SW480 (cell line): Measurements from ENCODE around the gene NUTF2.
"Not testable (repeated sequence)": the region's sequence is repeated elsewhere in the genome, so short reads cannot be mapped to it uniquely, and the experiment has no call there.

Experiments
- DNase-seq: peaks from one replicate; pipeline ENCODE4 v3.0.0-alpha.2; 2016; ENCODE audit warnings: low spot score

Gene NUTF2

GRCh38 chr16:67846320-67847063, at the start of gene NUTF2:
Gene NUTF2 (plus strand): TSS chr16:67846933. CDS start chr16:67865131, 18,198 bp downstream.
- peak; percentile 91 for DNase-seq

DNA sequence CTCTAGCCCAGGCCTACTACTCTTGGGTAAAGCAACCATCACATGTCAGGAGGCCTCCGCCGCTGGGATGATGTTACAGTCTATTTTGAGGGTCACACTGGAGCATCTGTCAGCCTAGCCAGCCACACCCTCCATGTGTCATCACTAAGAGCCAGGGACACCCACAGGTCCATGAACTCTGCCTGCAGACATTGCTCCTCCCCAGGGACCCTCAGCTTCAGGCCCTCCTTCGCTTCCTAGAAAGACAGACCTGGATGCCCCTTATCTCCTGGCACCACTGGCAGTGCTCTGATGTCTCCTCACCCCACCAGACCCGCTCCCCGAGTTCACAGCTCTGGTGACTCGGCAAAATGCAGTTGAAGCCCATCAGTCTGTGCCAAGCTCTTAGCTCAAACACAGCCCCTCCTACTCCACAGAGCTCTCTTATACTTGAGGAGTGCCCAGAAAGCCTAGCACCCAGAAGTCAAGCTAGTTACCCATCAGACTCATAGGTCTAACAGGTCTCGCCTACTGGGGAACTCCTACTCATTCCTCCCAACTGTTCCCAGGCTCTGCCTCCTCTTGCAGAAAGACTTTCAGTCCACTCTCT, 46.3 kb upstream of the NUTF2 start:
- no peak for DNase-seq

GRCh38 chr16:67801241-67801640, 45.5 kb upstream of the NUTF2 start:
- no peak for DNase-seq

GRCh38 chr16:67801883-67802282, 44.9 kb upstream of the NUTF2 start:
- no peak for DNase-seq

GRCh38 chr16:67803894-67804293, 42.8 kb upstream of the NUTF2 start:
- no peak for DNase-seq

DNA sequence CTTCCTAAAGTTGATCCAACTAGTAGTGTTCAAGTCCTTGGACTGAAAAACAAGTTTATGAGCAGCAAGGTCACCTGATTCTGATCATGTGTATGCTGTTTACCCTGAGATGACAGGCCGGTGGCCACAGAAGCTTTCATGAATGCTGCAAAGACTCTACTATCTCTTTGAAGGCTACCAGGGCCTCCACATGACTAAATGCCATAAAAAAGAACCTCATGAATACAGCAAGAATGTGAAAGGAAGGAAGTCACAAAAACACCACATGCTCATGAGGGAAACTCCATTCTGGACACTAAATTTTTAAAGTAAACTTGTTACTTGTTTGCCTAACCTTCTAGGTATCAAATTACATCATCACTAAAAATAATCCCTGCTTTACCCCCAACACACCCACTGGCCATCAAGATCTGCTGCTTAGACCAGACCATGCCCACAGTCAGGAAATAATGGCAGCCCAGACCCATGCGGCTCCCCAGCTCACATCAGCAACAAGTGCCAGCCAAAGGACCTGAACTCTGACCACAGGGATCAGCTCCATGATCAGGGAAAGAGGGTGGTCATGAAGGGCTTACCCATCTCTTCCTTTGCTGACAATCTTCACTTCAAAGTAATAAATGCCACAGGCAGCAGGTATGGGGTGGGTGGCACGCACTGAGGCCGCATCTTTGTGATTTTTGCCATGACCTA, 41.7 kb upstream of the NUTF2 start:
- DNase-seq: peak; percentile 9

DNA sequence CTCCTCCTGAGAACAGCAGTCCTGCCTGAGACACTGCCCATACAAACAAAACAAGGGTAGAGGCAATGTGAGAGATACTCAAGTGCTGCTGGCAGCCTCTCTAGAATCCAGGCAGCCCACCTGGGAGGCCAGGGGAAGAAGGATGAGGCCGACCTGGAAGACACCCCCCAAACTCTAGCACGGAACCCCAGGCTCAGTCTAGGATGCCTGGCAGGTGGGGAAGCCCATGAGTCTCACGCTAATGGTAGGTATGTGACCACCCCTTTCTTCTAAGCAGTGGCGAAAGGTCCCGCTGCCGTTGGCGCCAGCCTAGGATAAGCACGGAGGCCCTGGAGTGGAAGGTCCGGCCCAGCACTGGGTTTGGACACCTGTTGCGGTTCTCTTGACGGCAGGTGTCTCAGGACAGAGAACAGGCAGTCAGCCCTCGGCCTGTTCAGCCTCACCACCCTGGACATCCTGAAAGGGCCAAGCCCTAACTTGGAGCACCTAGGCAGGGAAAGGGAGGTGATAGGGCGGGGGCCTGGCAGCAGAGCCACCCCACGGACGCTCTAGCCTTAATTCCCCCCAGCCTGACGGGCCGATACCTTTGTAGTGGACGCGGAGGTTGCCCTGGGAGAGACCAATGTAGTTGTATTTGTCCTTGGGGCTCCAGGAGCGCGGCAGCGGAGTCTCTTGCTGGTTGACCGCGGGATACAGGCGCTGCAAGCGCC, 40.9 kb upstream of the NUTF2 start:
- DNase-seq: no peak

- DNase-seq: peak; percentile 99
Measured at GRCh38 chr16:67806428-67807147, 40.1 kb upstream of the NUTF2 start, which contains the start of the genes RANBP10 and TSNAXIP1. Gene RANBP10 (minus strand): TSS chr16:67806560. CDS start chr16:67806536, 24 bp downstream. Gene TSNAXIP1 (plus strand): TSS chr16:67806889. CDS start chr16:67807150, 261 bp downstream.

GRCh38 chr16:67807148-67807682, 39.5 kb upstream of the NUTF2 start:
- no peak for DNase-seq

DNA sequence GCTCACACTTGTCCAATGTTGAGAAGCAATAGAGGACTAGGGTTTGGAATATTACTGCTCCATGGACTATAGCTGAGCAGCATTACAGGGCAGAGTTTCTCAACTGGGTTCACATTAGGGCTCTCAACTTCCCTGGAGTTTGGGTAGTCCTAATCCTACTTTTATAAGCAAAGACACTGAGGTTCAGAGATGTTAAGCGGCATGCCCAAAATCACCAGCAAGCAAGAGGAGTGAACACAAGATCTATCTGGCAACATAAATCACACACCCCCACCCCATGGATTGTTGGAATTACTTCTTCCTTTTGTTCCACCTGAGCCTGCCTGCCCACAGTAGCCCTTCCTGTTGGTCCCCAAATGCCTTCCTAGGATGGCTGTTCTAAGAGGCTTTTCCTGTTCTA, 34.8 kb upstream of the NUTF2 start:
- DNase-seq: no peak

GRCh38 chr16:67814567-67814966, 32.2 kb upstream of the NUTF2 start:
- no peak for DNase-seq

DNA sequence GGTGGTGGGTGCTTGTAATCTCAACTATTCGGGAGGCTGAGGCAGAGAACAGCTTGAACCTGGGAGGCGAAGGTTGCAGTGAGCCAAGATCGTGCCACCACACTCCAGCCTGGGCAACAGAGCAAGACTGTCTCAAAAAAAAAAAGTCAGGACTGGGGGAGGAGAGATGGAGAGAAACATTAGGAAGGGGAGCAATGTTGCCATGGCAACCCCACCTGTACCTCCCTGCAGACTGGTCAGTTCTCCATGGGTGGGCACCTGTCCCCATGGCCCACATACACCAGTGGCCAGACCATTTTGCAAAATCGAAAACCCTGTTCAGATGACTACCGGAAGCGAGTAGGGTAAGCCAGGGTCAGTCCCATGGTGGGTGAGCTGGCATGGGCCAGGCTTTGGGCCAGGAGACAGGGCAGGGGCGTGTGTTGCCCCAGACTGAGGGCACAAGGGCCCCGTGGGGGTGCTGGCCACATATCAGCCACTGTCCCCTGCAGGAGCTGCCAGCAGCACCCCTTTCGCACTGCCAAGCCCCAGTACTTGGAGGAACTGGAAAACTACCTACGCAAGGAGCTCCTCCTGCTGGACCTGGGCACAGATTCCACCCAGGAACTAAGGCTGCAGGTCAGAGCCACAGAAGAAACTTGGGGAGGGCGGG, 26.0 kb upstream of the NUTF2 start:
- no peak for DNase-seq

DNA sequence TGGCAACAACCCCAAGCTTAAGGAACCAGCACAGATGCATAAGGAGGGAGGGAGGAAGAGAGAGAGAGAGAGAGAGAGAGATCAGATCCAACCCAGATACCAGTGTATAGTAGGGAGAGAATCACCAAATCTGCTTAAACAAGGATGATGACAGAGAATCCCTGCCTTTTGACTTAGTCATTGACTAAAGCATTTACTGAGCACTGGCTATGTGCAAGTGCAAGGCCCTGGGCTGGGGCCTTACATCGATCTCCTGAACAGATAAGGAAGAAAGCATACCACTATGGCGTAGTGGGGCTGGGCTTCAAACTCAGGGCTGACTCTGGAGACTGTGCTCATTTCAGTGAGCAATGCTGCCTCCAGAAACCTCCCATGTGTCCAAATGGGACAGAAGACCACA, 24.2 kb upstream of the NUTF2 start:
- DNase-seq: no peak

DNA sequence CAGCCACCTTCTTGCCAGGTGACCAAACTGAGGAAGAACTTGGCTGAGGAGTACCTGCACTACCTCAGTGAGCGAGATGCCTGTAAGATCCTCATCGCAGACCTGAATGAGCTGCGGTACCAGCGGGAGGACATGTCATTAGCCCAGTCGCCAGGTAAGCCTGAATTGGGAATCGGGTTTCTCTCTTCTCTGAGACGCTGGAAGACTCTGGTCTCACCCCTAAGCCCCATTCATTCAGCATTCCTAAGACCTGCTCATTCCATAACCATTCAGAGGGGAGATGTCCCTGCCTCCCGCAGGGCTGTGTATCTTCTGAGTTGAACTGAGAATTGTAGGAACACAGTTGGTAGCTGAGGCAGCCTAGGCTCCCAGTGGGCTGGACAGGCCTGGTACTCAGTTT, 21.6 kb upstream of the NUTF2 start:
- DNase-seq: no peak

DNA sequence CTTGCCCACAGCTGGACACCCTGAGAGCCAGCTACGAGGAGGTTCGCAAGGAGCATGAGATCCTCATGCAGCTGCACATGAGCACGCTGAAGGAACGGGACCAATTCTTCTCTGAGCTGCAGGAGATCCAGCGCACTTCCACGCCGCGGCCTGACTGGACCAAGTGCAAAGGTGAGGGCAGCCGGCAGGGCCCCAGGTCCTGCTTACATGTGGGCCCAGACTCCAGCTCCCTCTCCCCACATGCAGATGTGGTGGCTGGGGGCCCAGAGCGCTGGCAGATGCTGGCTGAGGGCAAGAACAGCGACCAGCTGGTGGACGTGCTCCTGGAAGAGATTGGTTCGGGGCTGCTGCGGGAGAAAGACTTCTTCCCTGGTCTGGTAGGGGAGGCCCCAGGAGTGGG, 20.8 kb upstream of the NUTF2 start:
- DNase-seq: no peak

DNA sequence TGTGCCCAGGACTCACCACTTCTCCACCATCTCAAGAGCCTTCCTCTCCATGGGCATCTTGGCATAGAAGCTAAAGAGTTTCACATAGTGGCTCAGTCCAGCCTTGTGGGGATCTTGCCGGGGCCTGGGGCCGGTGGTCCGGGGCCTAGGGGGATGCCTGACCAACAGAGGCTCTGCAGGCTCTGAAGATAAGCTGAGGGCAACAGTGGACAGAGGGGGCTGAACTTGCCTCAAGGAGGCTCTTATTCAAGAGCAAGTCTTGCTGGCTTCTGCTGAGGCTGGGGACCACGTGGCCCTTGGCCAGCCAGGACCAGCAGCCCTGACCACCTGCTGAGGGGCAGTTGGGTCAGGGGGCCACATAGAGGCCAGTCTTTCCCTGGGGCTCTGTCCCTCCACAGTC, 18.1 kb upstream of the NUTF2 start:
- no peak for DNase-seq

- peak; percentile 18 for DNase-seq
Measured at GRCh38 chr16:67833030-67833414, 13.7 kb upstream of the NUTF2 start.

DNA sequence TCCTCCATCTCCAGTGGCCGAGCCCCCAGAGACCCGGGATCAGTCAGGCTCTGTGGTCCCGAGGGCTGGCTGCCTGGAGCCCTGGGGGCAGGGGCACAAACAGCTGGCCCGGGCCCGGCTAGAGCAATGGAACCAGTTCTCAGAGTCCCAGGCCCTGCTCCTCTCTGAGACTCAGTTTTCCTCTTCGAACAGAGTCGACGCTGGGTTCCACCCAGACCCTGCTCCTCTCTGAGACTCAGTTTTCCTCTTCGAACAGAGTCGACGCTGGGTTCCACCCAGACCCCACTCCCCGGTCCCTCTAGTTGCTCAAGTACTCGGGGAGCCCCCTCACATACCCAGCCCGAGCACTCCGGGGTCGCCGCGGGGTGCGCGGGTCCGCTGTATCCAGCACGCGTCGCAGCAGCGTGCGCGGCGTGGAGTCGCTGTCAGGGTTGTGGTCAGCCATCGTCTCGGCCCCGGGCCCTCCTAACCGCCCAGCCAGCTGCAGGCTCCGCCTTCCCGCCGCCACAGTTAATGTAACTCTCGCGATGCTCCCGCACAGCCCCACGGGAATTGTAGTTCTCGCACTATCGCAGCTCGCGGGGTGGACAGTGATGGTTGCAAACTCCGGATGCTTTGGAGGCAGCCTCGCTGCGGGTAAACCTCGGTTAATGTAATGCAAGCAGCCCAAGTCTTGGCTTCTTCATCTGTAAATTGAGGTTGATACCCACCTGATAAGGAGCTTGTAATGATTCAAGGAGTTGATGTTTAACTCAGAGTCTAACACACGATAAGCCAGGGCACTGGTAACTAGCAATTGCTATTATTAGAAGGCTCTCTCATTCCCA, 13.1 kb upstream of the NUTF2 start:
- DNase-seq: peak; percentile 82

DNA sequence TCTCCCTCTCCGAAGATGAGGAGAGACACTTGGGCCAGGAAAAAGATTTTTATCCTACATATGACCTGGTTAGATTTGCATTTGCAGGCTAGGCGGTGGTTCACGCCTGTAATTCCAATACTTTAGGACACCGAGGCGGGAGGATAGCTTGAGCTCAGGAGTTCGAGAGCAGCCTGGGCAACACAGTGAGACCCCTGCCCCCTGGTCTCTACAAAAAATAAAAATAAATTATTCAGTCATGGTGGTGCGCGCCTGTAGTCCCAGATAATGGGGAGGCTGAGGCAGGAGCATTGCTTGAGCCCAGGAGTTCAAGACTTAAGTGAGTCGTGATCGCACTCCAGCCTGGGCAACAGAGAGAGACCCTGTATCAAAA, 12.5 kb upstream of the NUTF2 start:
- DNase-seq: no peak

DNA sequence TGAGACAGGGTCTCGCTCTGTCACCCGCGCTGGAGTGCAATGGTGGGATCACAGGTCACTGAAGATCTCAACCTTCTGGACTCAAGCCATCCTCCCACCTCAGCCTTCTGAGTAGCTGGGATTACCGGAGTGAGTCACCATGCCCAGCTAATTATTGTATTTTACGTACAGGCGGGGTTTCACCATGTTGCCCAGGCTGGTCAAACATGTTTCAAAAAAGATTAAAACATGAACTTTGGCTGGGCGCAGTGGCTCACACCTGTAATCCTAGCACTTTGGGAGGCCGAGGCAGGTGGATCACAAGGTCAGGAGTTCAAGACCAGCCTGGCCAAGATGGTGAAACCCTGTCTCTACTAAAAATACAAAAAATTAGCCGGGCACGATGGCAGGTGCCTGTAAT, 9.5 kb upstream of the NUTF2 start:
- not testable (repeated sequence) for DNase-seq
